KMS-11 (cell line): ENCODE data around the gene ZSCAN25.

Source experiments
- H2AFZ ChIP-seq: fragments of 200-600 bp; sonication (generic); 2 replicates; pipeline ENCODE4 v1.6.1; 2016; ENCODE audit warnings: antibody characterized with exemption, mixed run types, low read depth
- H3K27ac ChIP-seq: fragments of 200-600 bp; sonication (generic); 2 replicates; pipeline ENCODE4 v1.6.1; 2016; ENCODE audit warnings: mild to moderate bottlenecking, mixed run types
- H3K27me3 ChIP-seq: fragments of 200-600 bp; sonication (generic); 2 replicates; pipeline ENCODE4 v1.6.1; 2017; ENCODE audit warnings: mild to moderate bottlenecking, low read depth, mixed run types, moderate library complexity; ENCODE audit not compliant: insufficient read depth
- H3K36me3 ChIP-seq: fragments of 200-600 bp; sonication (generic); 2 replicates; pipeline ENCODE4 v1.6.1; 2017; ENCODE audit warnings: mild to moderate bottlenecking, mixed run types; ENCODE audit not compliant: insufficient read depth
- H3K4me1 ChIP-seq: fragments of 200-600 bp; sonication (generic); 2 replicates; pipeline ENCODE4 v1.6.1; 2016; ENCODE audit warnings: mild to moderate bottlenecking, low read depth, mixed run types; ENCODE audit not compliant: poor library complexity, severe bottlenecking
- H3K4me2 ChIP-seq: fragments of 200-600 bp; sonication (generic); 2 replicates; pipeline ENCODE4 v1.7.0; 2016; ENCODE audit warnings: mild to moderate bottlenecking, mixed run types
- H3K4me3 ChIP-seq: fragments of 200-600 bp; sonication (generic); IDR thresholded peaks from 2 replicates; pipeline ENCODE4 v1.6.1; 2017; ENCODE audit warnings: low read depth, low read length, mixed read lengths; ENCODE audit not compliant: insufficient read depth
- H3K79me2 ChIP-seq: fragments of 200-600 bp; sonication (generic); 2 replicates; pipeline ENCODE4 v1.6.1; 2016; ENCODE audit warnings: low read depth, mixed run types; ENCODE audit not compliant: insufficient read depth
- H3K9ac ChIP-seq: fragments of 200-600 bp; sonication (generic); 2 replicates; pipeline ENCODE4 v1.6.1; 2016; ENCODE audit warnings: mild to moderate bottlenecking, mixed run types
- H4K20me1 ChIP-seq: fragments of 200-600 bp; sonication (generic); 2 replicates; pipeline ENCODE4 v1.6.1; 2016; ENCODE audit warnings: mild to moderate bottlenecking, mixed run types; ENCODE audit not compliant: insufficient read depth
- TF ChIP-seq, protein P1 (sequence below): fragments of 200-600 bp; sonication (generic); conservative IDR thresholded peaks from 2 replicates; pipeline ENCODE4 v1.6.1; 2017; ENCODE audit warnings: low read depth, mild to moderate bottlenecking, antibody characterized with exemption, low read length, moderate library complexity, mixed read lengths

Gene ZSCAN25

GRCh38 chr7:99614495-99614894 lies 2.3 kb upstream of the ZSCAN25 start:
- Histone ChIP-seq H4K20me1 (no peaks in the 10 kb centered on the region), H3K4me3 (no peak overlapping the region), H3K4me2 (no peak overlapping the region), H3K9ac (no peak overlapping the region), H3K27ac (no peak overlapping the region), H3K4me1 (peaks cover 13% of the 10 kb centered on the region), H3K27me3 (no peaks in the 10 kb centered on the region), H3K36me3 (no peaks in the 10 kb centered on the region; the same call in 1 of the 2 replicates), H3K79me2 (peaks cover 18% of the 10 kb centered on the region), H2AFZ (no peak overlapping the region)
- TF ChIP-seq, protein P1, sequence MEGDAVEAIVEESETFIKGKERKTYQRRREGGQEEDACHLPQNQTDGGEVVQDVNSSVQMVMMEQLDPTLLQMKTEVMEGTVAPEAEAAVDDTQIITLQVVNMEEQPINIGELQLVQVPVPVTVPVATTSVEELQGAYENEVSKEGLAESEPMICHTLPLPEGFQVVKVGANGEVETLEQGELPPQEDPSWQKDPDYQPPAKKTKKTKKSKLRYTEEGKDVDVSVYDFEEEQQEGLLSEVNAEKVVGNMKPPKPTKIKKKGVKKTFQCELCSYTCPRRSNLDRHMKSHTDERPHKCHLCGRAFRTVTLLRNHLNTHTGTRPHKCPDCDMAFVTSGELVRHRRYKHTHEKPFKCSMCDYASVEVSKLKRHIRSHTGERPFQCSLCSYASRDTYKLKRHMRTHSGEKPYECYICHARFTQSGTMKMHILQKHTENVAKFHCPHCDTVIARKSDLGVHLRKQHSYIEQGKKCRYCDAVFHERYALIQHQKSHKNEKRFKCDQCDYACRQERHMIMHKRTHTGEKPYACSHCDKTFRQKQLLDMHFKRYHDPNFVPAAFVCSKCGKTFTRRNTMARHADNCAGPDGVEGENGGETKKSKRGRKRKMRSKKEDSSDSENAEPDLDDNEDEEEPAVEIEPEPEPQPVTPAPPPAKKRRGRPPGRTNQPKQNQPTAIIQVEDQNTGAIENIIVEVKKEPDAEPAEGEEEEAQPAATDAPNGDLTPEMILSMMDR, result no peak

DNA sequence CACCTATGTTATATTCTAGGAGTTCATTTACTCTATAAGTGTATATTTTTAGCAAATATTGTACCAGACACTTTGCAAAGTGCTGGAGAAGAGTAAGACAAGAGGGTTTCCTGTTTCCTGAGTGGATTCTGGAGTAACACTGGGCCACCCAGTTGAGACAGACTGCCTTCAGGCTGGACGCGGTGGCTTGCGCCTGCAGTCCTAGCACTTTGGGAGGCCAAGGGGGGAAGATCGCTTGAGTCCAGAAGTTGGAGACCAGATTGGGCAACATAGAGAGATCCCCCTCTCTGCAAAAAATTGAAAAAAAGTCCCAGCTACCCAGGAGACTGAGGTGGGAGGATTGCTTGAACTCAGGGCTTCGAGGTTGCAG lies 772 bp upstream of the ZSCAN25 start:
- Histone ChIP-seq H2AFZ (peak overlapping the region; percentile 100), H4K20me1 (no peaks in the 10 kb centered on the region), H3K9ac (peak overlapping the region; percentile 81; the same call in 1 of the 2 replicates), H3K27me3 (no peaks in the 10 kb centered on the region), H3K4me2 (peak overlapping the region; percentile 85), H3K4me1 (peaks cover 13% of the 10 kb centered on the region), H3K79me2 (peaks cover 18% of the 10 kb centered on the region), H3K27ac (peak overlapping the region; percentile 59; the same call in 1 of the 2 replicates), H3K4me3 (no peak overlapping the region), H3K36me3 (peaks cover 6% of the 10 kb centered on the region; the same call in 1 of the 2 replicates)
- TF ChIP-seq, protein P1, result no peak

- TF ChIP-seq, protein P1, result no peak
- no peak overlapping the region for H3K4me3 ChIP-seq
- H3K4me1 ChIP-seq, result peaks cover 13% of the 10 kb centered on the region
- no peaks in the 10 kb centered on the region for H3K27me3 ChIP-seq
- no peaks in the 10 kb centered on the region for H4K20me1 ChIP-seq
- H3K79me2 ChIP-seq, result peaks cover 18% of the 10 kb centered on the region
- peak overlapping the region; percentile 85 for H3K4me2 ChIP-seq
- peak overlapping the region; percentile 59 for H3K27ac ChIP-seq
- peaks cover 6% of the 10 kb centered on the region; the same call in 1 of the 2 replicates for H3K36me3 ChIP-seq
- H3K9ac ChIP-seq, result peak overlapping the region; percentile 81
- H2AFZ ChIP-seq, result peak overlapping the region; percentile 100
Measured at GRCh38 chr7:99617192-99617781, 541 bp downstream of the ZSCAN25 start.

DNA sequence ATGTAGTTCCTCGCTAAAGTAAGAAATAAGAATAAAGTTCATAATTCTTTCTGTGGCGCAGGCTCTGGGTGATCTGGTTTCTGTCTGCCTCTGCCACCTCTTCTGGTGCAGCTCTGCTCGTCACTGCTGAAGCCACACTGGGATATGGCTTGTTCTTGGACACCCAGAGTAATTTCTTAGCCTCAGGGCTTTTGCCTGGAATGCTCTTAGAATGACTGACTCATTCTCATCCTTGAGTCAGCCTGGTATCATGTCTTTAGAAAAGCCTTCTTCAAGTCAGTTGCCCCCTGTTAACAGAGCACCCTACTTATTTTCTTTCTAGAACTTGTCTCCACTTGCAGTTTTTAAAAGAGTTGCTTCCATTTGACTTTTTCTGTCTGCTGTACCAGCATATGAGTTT lies 2.0 kb downstream of the ZSCAN25 start:
- H3K27me3 ChIP-seq, result no peaks in the 10 kb centered on the region
- TF ChIP-seq, protein P1, result no peak
- H3K4me3 ChIP-seq, result no peak overlapping the region
- H3K4me2 ChIP-seq, result no peak overlapping the region
- no peak overlapping the region for H3K9ac ChIP-seq
- H3K79me2 ChIP-seq, result peaks cover 18% of the 10 kb centered on the region
- H2AFZ ChIP-seq, result no peak overlapping the region
- no peak overlapping the region for H3K27ac ChIP-seq
- peaks cover 13% of the 10 kb centered on the region for H3K4me1 ChIP-seq
- no peaks in the 10 kb centered on the region for H4K20me1 ChIP-seq
- H3K36me3 ChIP-seq, result peaks cover 6% of the 10 kb centered on the region; the same call in 1 of the 2 replicates
